Thoracic aorta (tissue), 2 donors: ENCODE results near the gene IFI35. TPM values are rescaled to one million over a fixed set of nuclear protein-coding genes. Genes with fewer than 3 reads are reported as not detected.
A peak's percentile ranks its signal among the peaks of the same experiment; 100 is the strongest.

Experiments used
- ATAC-seq: fragments of 150-250 bp; one replicate; pipeline ENCODE4 v1.8.0; 2017; ENCODE audit warnings: low read depth; ENCODE audit not compliant: insufficient number of reproducible peaks, low FRiP score
- DNase-seq: peaks from one replicate; pipeline ENCODE4 v3.0.0-alpha.2; 2020; ENCODE audit warnings: low spot score
- H3K27ac ChIP-seq, 2 donors: fragments of 200-600 bp; sonication (generic); 1 replicate in 1 of 2; 2 replicates in 1 of 2; pipeline ENCODE4 v1.5.1; 2016; ENCODE audit warnings: mild to moderate bottlenecking in 2 of 2, moderate library complexity in 2 of 2
- H3K27me3 ChIP-seq: fragments of 200-600 bp; sonication (generic); replicated peaks from 2 replicates; pipeline ENCODE4 v1.6.0; 2016; ENCODE audit warnings: mild to moderate bottlenecking; ENCODE audit not compliant: insufficient read depth
- H3K36me3 ChIP-seq: fragments of 200-600 bp; sonication (generic); one replicate; pipeline ENCODE4 v1.5.1; 2016
- H3K4me1 ChIP-seq, 2 donors: fragments of 200-600 bp; sonication (generic); 1 replicate in 1 of 2; 2 replicates in 1 of 2; pipeline versions ENCODE4 v1.5.1 to v1.6.0; 2016; ENCODE audit warnings: low read depth in 2 of 2, mild to moderate bottlenecking in 1 of 2; ENCODE audit not compliant: control insufficient read depth in 1 of 2
- H3K4me3 ChIP-seq: fragments of 200-600 bp; sonication (generic); 2 replicates; pipeline ENCODE4 v1.5.1; 2016; ENCODE audit warnings: mild to moderate bottlenecking
- H3K9me3 ChIP-seq: fragments of 200-600 bp; sonication (generic); 2 replicates; pipeline ENCODE4 v1.5.1; 2016
- total RNA-seq, 2 donors: library from RNA; depleted of rRNA; stranded (reverse); fragments of >200 nt; gene quantifications; one replicate each; pipeline versions ENCODE4 v1.1.0 to v1.2.3, GENCODE V29; 2016
- TF ChIP-seq, protein P1 (sequence below): fragments of 200-600 bp; sonication (generic); IDR thresholded peaks from one replicate; pipeline ENCODE4 v1.5.1; 2019; ENCODE audit warnings: antibody characterized with exemption

The IFI35 gene
- total RNA-seq, 2 donors from 2014 or later, result 34.4 to 34.8 TPM

GRCh38 chr17:43016216-43016615 lies 9.6 kb downstream of the IFI35 start:
- Histone ChIP-seq H3K27ac (no peak overlapping the region), H3K4me1 (peaks cover 15 to 18% of the 10 kb centered on the region in 2 donors), H3K9me3 (no peaks in the 10 kb centered on the region), H3K36me3 (peaks cover 12% of the 10 kb centered on the region), H3K27me3 (no peaks in the 10 kb centered on the region), H3K4me3 (no peak overlapping the region)
- TF ChIP-seq, protein P1, sequence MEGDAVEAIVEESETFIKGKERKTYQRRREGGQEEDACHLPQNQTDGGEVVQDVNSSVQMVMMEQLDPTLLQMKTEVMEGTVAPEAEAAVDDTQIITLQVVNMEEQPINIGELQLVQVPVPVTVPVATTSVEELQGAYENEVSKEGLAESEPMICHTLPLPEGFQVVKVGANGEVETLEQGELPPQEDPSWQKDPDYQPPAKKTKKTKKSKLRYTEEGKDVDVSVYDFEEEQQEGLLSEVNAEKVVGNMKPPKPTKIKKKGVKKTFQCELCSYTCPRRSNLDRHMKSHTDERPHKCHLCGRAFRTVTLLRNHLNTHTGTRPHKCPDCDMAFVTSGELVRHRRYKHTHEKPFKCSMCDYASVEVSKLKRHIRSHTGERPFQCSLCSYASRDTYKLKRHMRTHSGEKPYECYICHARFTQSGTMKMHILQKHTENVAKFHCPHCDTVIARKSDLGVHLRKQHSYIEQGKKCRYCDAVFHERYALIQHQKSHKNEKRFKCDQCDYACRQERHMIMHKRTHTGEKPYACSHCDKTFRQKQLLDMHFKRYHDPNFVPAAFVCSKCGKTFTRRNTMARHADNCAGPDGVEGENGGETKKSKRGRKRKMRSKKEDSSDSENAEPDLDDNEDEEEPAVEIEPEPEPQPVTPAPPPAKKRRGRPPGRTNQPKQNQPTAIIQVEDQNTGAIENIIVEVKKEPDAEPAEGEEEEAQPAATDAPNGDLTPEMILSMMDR, result no peak
- ATAC-seq (no peak), DNase-seq (no peak)

DNA sequence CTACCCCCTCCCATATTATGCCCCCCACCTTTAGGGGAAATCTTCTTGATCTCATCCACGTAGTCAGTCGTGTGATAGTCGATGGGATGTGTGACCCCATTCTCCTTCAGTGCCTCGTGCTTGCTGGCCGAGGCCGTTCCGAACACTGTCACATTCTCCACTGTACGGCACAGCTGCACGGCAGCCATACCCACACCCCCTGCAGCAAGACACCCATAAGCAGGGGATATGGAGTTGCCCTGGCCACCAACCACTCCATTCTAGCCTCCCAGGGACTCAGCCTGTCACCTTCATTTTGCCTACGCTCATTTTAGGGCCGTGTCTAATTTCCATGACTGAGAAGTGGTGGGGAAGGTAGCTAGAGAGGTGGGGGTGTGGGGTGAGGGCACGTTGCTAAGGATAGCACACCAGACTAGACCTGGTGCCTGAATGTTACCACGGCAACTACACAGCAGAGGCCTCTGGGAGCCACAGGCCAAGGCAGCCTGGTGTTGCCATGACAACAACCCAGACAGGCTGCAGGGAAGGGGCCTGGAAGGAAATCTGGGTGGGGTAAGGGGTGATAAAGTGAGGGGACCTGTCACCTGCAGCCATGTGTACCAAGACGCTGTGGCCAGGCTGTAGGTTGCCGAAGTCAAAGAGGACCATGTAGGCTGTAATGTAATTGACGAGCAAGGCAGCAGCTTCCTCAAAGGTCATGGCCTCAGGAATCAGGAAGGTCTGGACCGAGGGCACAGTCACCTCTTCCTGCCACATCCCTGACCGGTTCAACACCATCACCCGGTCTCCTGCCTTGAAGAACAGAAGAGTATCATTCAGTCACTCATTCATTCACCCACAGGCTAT lies 11.6 kb downstream of the IFI35 start:
- Histone ChIP-seq H3K36me3 (peaks cover 12% of the 10 kb centered on the region), H3K9me3 (no peaks in the 10 kb centered on the region), H3K4me3 (no peak overlapping the region), H3K27me3 (no peaks in the 10 kb centered on the region), H3K4me1 (peaks cover 15 to 23% of the 10 kb centered on the region in 2 donors), H3K27ac (no peak overlapping the region)
- TF ChIP-seq, protein P1, result no peak
- ATAC-seq (no peak), DNase-seq (no peak)

GRCh38 chr17:43018932-43019331 lies 12.3 kb downstream of the IFI35 start:
- DNase-seq (no peak), ATAC-seq (no peak)
- peaks cover 12% of the 10 kb centered on the region for H3K36me3 ChIP-seq
- no peaks in the 10 kb centered on the region for H3K27me3 ChIP-seq
- no peak overlapping the region for H3K27ac ChIP-seq
- H3K9me3 ChIP-seq, result no peaks in the 10 kb centered on the region
- H3K4me1 ChIP-seq, result peaks cover 15 to 23% of the 10 kb centered on the region in 2 donors
- no peak overlapping the region for H3K4me3 ChIP-seq
- TF ChIP-seq, protein P1, result no peak

DNA sequence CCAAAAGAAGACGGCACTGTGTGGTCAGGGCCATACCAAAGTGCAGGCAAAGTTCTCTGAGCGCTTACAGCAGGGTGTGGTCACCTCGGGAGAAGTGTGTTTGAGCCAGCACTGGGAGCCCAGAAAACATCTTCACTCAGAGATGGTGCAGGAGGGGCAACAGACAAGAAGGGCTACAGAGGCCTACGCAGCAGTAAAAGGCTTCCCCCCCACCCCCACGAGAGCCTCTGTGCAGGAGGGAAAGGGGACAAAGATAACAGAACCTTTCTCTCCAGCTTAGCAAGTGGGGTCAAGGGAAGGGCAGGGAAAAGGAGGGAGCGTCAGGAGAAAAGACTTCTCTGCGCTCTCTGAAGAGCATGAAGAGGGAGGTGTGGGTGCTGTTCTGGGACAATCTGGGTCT lies 12.8 kb downstream of the IFI35 start:
- Histone ChIP-seq H3K36me3 (peaks cover 12% of the 10 kb centered on the region), H3K27ac (peak overlapping the region in 1 of 2 donors; percentile 86), H3K9me3 (no peaks in the 10 kb centered on the region), H3K4me1 (peaks cover 15 to 23% of the 10 kb centered on the region in 2 donors), H3K4me3 (no peak overlapping the region), H3K27me3 (no peaks in the 10 kb centered on the region)
- TF ChIP-seq, protein P1, result no peak
- ATAC-seq (no peak), DNase-seq (no peak)

DNA sequence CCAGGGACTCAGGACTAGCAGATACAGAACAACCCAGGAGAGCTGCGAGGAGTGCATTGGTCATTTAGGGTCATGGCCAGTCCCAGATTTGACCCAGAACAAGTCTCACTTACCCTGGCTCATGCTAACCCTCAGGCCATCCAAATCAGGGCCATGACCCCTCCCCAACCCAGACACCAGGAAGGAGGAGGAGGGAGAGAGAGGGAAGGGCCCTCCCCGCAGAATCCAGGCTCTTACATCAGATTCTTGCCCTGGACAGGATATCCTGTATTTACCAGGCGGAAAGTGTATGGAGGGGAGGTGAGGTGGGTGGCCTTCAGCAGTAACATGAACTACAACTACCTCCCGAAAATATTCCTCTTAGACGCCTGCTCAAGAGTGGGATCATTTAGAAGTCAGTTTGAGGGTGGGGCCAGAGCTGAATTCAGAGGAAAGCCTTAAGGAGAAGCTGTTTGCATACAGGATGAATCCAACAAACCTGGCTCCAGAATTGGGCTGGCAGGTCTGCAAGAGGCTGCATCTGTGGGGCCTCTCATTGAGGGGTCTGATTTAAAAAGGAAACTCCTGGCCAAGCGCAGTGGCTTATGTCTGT lies 13.5 kb downstream of the IFI35 start:
- Histone ChIP-seq H3K36me3 (peaks cover 7% of the 10 kb centered on the region), H3K9me3 (no peaks in the 10 kb centered on the region), H3K4me3 (peak overlapping the region; percentile 100), H3K27me3 (no peaks in the 10 kb centered on the region), H3K27ac (peak overlapping the region in 1 of 2 donors; percentile 86), H3K4me1 (peaks cover 15 to 23% of the 10 kb centered on the region in 2 donors)
- TF ChIP-seq, protein P1, result no peak
- DNase-seq (no peak), ATAC-seq (no peak)
